ENCODE measurements around the gene HS6ST2.

The HS6ST2 gene

GRCh38 chrX:132743086-132743485 is 215.3 kb downstream of the HS6ST2 start:
- DNase-seq (ENCODE audit: low read depth, low spot score) = no peak
- Histone ChIP-seq H3K27ac (no peak overlapping the region), H3K4me3 (no peak overlapping the region), H3K9me3 (ENCODE audit: low read depth, low read length) (no peaks in the 10 kb centered on the region), H3K9ac (ENCODE audit: insufficient read length) (no peak overlapping the region), H3K36me3 (ENCODE audit: insufficient read depth, low read length) (no peaks in the 10 kb centered on the region)
- TF ChIP-seq EZH2 (IDR thresholded peaks at IDR 0.05) = no peak
- no peak for TF ChIP-seq POLR2AphosphoS5 (IDR thresholded peaks at IDR 0.05; ENCODE audit: borderline replicate concordance, low read depth, low read length)
- TF ChIP-seq FOXP2 (optimal IDR thresholded peaks at IDR 0.05; ENCODE audit: control extremely low read depth, extremely low read length, insufficient read depth) = no peak

- Histone ChIP-seq H3K27ac (no peak overlapping the region), H3K9me3 (ENCODE audit: low read depth, low read length) (no peaks in the 10 kb centered on the region), H3K9ac (ENCODE audit: insufficient read length) (no peak overlapping the region), H3K4me3 (no peak overlapping the region), H3K36me3 (ENCODE audit: insufficient read depth, low read length) (no peaks in the 10 kb centered on the region)
- TF ChIP-seq POLR2AphosphoS5 (IDR thresholded peaks at IDR 0.05; ENCODE audit: borderline replicate concordance, low read depth, low read length) (no peak), FOXP2 (optimal IDR thresholded peaks at IDR 0.05; ENCODE audit: control extremely low read depth, extremely low read length, insufficient read depth) (no peak), EZH2 (IDR thresholded peaks at IDR 0.05) (no peak)
- DNase-seq (ENCODE audit: low read depth, low spot score) = no peak
Measured at GRCh38 chrX:132742246-132742645, 216.2 kb downstream of the HS6ST2 start.

- Histone ChIP-seq H3K9ac (ENCODE audit: insufficient read length) (no peak overlapping the region), H3K27ac (no peak overlapping the region), H3K36me3 (ENCODE audit: insufficient read depth, low read length) (no peaks in the 10 kb centered on the region), H3K9me3 (ENCODE audit: low read depth, low read length) (no peaks in the 10 kb centered on the region), H3K4me3 (no peak overlapping the region)
- no peak for DNase-seq (ENCODE audit: low read depth, low spot score)
- TF ChIP-seq FOXP2 (optimal IDR thresholded peaks at IDR 0.05; ENCODE audit: control extremely low read depth, extremely low read length, insufficient read depth) (no peak), POLR2AphosphoS5 (IDR thresholded peaks at IDR 0.05; ENCODE audit: borderline replicate concordance, low read depth, low read length) (no peak), EZH2 (IDR thresholded peaks at IDR 0.05) (no peak)
Measured at GRCh38 chrX:132741689-132742088, 216.7 kb downstream of the HS6ST2 start.

GRCh38 chrX:132740316-132741123 is 217.9 kb downstream of the HS6ST2 start:
- TF ChIP-seq FOXP2 (optimal IDR thresholded peaks at IDR 0.05; ENCODE audit: control extremely low read depth, extremely low read length, insufficient read depth) (no peak), POLR2AphosphoS5 (IDR thresholded peaks at IDR 0.05; ENCODE audit: borderline replicate concordance, low read depth, low read length) (no peak)
- Histone ChIP-seq H3K36me3 (ENCODE audit: insufficient read depth, low read length) (no peaks in the 10 kb centered on the region), H3K27ac (no peak overlapping the region), H3K4me3 (no peak overlapping the region), H3K9me3 (ENCODE audit: low read depth, low read length) (no peaks in the 10 kb centered on the region), H3K9ac (ENCODE audit: insufficient read length) (no peak overlapping the region)
- no peak for DNase-seq (ENCODE audit: low read depth, low spot score)

GRCh38 chrX:132738951-132739350 is 219.5 kb downstream of the HS6ST2 start:
- no peaks in the 10 kb centered on the region for H3K36me3 ChIP-seq (ENCODE audit: insufficient read depth, low read length)
- TF ChIP-seq FOXP2 (optimal IDR thresholded peaks at IDR 0.05; ENCODE audit: control extremely low read depth, extremely low read length, insufficient read depth) (no peak), POLR2AphosphoS5 (IDR thresholded peaks at IDR 0.05; ENCODE audit: borderline replicate concordance, low read depth, low read length) (no peak), EZH2 (IDR thresholded peaks at IDR 0.05) (no peak)

GRCh38 chrX:132737743-132738142 is 220.7 kb downstream of the HS6ST2 start:
- no peaks in the 10 kb centered on the region for H3K9me3 ChIP-seq (ENCODE audit: low read depth, low read length)
- TF ChIP-seq FOXP2 (optimal IDR thresholded peaks at IDR 0.05; ENCODE audit: control extremely low read depth, extremely low read length, insufficient read depth) (no peak), POLR2AphosphoS5 (IDR thresholded peaks at IDR 0.05; ENCODE audit: borderline replicate concordance, low read depth, low read length) (no peak), EZH2 (IDR thresholded peaks at IDR 0.05) (no peak)
- no peaks in the 10 kb centered on the region for H3K36me3 ChIP-seq (ENCODE audit: insufficient read depth, low read length)
- H3K4me3 ChIP-seq = no peak overlapping the region
- DNase-seq (ENCODE audit: low read depth, low spot score) = no peak
- no peak overlapping the region for H3K27ac ChIP-seq
- H3K9ac ChIP-seq (ENCODE audit: insufficient read length) = no peak overlapping the region

More at GRCh38 chrX:132738951-132739350, 219.5 kb downstream of the HS6ST2 start:
- Histone ChIP-seq H3K27ac (no peak overlapping the region), H3K9me3 (ENCODE audit: low read depth, low read length) (no peaks in the 10 kb centered on the region), H3K9ac (ENCODE audit: insufficient read length) (no peak overlapping the region), H3K4me3 (no peak overlapping the region)
- DNase-seq (ENCODE audit: low read depth, low spot score) = peak; percentile 22

- no peak overlapping the region for H3K27ac ChIP-seq
- no peak overlapping the region for H3K9ac ChIP-seq (ENCODE audit: insufficient read length)
- DNase-seq (ENCODE audit: low read depth, low spot score) = no peak
- H3K36me3 ChIP-seq (ENCODE audit: insufficient read depth, low read length) = no peaks in the 10 kb centered on the region
- H3K9me3 ChIP-seq (ENCODE audit: low read depth, low read length) = no peaks in the 10 kb centered on the region
- TF ChIP-seq FOXP2 (optimal IDR thresholded peaks at IDR 0.05; ENCODE audit: control extremely low read depth, extremely low read length, insufficient read depth) (no peak), EZH2 (IDR thresholded peaks at IDR 0.05) (no peak), POLR2AphosphoS5 (IDR thresholded peaks at IDR 0.05; ENCODE audit: borderline replicate concordance, low read depth, low read length) (no peak)
- H3K4me3 ChIP-seq = no peak overlapping the region
Measured at GRCh38 chrX:132732236-132732635, 226.2 kb downstream of the HS6ST2 start.

- DNase-seq (ENCODE audit: low read depth, low spot score) = no peak
- Histone ChIP-seq H3K9ac (ENCODE audit: insufficient read length) (no peak overlapping the region), H3K4me3 (no peak overlapping the region), H3K36me3 (ENCODE audit: insufficient read depth, low read length) (no peaks in the 10 kb centered on the region), H3K27ac (no peak overlapping the region), H3K9me3 (ENCODE audit: low read depth, low read length) (no peaks in the 10 kb centered on the region)
- no peak for TF ChIP-seq POLR2AphosphoS5 (IDR thresholded peaks at IDR 0.05; ENCODE audit: borderline replicate concordance, low read depth, low read length)
- no peak for TF ChIP-seq EZH2 (IDR thresholded peaks at IDR 0.05)
- TF ChIP-seq FOXP2 (optimal IDR thresholded peaks at IDR 0.05; ENCODE audit: control extremely low read depth, extremely low read length, insufficient read depth) = no peak
Measured at GRCh38 chrX:132730726-132731125, 227.7 kb downstream of the HS6ST2 start.

Data from SK-N-MC (cell line).